HG02973 (cell line): ENCODE data around the gene SERPINE1.

Source experiments
- ATAC-seq: cut with Tn5 transposase; IDR thresholded peaks from one replicate; pipeline ENCODE4 v1.9.1; 2021; ENCODE audit warnings: moderate library complexity; ENCODE audit not compliant: unreplicated experiment

Gene SERPINE1

DNA sequence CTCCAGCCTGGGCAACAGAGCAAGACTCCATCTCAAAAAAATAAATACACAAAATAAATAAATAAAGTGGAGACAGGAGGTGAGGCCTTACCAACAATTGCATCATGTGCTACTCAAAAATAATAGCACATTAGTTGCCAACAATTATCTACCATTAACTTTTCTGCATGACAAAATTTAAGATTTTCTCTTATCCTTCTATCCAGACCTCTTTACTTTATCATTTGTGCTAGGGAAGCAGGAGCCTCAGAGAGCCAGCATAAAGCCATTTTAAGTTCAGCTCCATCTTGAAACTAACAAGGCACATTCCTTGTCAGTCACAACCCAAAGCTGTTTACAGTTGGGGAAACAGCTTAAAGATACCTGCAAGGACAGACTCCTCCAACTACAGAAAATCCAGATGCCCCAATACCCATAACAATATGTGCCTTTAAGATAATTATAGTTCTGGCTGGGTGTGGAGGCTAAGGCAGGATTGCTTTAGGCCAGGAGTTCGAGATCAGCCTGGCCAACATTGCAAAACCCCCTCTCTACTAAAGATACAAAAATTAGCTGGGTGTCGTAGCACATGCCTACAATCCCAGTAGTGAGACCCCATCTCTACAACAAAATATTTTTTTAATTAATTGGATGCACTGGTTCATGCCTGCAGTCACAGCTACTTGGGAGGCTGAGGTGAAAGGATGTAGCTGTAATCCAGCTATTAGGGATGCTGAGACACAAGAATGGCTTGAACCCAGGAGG is 25.2 kb downstream of the SERPINE1 start:
- no peak for ATAC-seq

DNA sequence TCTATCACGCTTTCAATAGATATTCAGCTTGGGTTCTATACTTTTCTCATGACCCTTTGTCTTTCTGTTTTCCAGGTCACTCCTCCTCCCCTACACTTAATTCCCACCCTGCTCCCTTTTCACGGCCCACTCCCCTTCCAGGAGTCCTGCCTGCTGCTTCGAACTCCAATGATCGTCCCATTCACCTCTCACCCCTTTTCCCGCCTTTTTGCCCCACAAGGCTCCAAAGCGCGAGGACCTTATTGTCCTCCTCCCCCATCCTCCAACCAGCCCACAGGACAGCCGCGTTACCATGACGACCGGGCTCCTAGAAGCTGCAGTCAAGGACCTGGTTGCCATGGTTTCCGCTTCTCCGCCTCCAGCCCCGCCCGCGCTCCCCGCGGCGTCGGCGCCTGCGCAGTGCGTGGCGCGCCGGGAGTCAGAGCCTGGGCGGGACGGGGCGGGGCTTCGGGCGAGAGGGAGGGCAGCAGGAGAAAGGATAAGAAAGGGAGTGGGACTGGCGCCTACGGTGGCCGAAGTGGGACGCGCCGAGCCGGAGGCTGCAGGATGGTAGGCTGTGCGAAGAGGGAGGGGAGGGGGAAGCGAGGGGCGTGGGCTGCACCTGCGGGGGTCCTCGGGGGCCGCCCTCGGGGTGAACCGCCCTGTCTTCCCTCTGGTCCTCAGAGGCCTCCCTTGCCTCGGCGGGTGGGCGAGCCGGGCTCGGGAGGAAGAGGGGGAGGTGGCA is 27.2 kb downstream of the SERPINE1 start, which contains the start of gene AP1S1:
TSS of gene AP1S1 (plus strand) at position 508 of the 724 bp plus-strand sequence. CDS start at position 547, 39 bp downstream.
- peak; percentile 63 for ATAC-seq

DNA sequence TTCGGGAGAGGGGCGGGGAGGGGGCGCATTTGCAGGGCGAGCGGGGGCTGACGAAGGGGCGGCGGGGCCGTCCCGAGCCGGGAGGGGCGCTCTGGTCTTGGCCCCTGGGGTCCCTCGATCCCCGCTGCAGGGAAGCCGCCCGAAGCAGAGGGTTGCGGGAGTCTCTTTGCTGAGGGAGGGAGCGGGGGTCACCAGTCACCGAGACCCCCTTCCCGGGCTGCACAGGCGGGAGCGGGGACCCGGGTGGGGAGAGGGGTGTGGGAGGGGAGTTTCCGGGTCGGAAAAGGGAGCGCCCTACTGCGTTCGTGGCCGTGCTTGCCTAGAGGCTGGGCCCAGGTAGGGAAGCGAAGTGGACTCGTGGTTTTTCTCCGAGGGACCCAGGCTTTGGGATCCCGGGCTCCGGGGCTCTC is 27.8 kb downstream of the SERPINE1 start:
- ATAC-seq, result no peak

DNA sequence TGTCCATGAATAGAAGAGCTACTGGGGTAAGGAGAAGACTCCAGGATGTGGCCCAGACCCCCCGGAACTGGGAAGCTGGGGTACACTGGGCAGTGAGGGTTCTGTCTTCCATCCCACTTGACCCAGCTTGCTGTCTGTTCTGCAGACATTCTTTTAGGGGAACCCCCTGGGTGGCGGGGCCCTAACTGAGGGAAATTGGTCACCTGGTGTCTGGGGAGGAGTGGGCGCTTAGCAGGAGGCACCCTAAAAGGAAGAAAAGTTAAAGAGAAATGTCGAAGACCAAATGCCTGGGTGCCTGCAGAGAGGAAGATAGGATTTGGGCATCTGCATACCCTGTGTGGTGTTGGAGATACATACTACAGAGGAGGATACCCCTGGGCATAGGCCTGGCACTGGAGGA is 28.4 kb downstream of the SERPINE1 start:
- no peak for ATAC-seq

DNA sequence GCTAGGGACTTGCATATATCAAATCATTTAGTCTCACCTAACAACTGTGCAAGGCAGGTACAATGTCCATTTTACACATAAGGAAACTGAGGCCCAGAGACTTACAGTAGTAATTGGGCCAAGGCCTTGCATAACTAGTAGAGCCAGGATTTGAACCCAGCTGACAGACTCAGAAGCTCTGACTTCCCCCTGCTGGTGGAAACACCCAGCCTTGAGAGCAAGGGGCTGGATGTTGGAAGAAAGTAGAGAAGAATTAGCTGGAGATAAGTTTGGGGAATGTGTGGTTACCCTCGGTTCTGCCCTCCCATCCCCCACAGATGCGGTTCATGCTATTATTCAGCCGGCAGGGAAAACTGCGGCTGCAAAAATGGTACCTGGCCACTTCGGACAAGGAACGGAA is 29.4 kb downstream of the SERPINE1 start:
- no peak for ATAC-seq

DNA sequence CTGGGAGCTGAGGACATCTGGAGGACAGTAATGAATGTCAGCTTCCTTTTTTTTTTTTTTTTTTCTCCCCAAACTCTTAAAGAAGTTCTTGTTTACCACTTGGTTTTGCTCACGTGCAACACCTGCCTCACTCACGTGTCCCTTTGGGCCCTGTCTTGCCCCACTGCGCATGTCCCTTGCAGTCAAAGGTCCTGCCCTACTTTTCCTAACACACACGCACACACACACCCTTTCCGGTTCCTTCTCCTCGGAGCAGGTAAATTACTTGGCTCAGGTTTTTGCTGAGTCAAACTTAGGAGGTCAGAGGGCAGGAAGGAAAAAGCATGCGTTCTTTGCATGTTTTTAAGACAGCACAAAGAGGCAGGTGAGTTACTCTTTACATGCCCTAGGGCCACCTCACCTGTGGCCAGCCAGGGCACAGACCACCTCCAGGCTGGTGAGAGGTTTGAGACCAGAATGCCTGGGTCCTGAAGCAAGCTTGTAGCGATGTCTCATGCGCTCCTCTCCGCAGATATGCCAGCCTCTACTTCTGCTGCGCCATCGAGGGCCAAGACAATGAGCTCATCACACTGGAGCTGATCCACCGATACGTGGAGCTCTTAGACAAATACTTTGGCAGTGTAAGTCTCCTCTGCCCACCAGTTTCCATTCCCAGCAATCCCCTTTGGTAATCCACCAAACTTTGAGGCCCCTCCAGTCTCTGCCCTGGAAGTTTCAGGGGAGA is 30.1 kb downstream of the SERPINE1 start:
- no peak for ATAC-seq

DNA sequence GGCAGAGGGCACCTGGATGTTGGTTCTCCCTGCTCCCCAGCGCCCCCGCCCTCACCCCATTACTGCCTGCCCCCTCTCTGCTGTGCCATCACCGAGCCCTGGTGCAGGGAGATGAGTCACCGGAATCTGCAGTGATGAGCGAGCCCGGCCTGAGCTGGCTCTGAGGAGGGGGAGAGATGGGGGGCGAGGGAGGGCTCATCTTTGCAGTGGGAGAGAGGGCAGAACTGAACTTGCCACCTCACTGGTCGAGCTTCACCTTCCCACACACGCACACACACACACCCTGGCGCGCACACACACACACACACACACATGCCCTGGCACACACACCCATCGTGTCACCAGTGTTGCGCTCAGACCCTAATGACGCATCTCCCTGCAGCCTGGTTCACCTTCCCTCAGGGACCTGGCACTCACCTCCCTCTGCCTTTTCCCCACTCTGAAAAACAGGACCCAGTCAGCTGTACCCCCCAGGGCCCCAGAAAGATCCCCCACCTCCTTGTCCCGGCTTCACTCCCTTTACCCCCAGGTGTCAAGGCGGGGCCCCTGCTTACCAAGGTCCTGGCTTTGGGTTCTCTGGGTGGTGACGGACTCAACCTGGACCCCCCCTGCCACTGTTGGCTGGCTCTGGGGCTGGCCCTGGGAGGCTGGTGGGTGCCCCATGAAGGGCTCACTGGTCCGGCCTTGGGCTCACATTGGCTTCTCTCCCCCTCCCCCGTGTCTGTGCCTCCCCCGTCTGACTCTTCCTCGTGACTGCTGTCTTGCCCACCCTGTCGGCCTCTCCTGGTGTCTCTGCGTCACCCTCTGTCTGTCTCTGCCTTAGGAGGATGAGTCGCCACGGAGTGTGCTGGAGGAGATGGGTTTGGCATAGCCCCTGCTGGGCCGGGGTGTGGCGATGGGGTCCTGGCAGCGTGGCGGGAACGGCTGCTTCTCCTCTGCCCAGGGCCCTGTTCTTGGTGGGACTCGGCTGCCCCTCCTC is 33.1 kb downstream of the SERPINE1 start:
- no peak for ATAC-seq

DNA sequence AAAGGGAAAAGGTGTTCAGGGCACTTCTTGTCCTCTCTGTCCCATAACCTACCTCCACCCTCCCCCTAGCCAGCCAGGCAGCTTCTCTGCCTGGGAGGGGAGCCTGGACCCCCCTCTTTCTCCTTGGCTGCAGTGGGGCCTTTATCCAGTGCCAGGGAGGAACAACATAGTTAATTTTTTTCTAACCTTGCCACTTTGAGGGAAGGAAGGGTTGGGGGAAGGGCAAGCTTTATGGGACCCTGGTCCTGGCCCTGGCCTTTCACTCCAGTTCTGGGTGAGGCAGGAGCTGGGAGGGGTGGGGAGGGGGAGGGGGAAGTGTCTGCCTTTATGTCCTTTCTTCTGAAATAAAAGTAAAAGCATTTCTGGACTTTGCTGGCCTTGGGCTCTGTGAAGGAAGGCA is 34.0 kb downstream of the SERPINE1 start:
- no peak for ATAC-seq

DNA sequence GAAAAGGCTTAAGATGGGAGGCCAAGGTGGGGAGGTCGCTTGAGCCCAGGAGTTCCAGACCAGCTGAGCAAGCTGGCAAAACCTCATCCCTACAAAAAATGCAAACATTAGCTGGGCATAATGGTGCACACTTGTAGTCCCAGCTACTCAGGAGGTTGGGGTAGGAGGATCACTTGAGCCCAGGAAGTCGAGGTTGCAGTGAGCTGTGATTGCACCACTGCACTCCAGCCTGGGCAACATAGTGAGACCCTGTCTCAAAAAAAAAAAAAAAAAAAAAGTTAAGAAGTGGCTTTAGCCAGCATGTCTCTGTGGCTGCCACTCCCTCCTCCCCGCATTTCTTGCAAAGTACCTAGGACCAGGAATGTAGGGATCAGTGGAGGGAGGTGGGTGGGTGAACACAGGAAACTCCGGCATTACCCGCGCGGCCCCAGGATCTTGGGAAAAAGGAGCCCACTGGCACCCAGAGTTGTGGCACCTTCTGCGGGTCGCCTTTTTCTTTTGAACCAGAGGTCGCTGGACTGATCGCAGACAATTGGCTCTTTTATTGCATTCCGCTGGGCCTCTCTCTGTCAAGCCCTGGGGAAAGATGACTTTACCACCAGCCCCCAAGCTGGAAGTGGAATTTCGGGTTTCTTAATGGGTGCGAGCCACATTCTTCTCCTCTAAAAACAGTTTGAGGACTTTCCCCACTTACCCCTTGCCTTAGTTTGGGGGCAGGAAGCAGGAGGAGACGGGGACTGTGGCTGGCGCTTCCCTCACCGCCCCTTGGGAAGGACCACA is 35.0 kb downstream of the SERPINE1 start:
- ATAC-seq, result no peak

DNA sequence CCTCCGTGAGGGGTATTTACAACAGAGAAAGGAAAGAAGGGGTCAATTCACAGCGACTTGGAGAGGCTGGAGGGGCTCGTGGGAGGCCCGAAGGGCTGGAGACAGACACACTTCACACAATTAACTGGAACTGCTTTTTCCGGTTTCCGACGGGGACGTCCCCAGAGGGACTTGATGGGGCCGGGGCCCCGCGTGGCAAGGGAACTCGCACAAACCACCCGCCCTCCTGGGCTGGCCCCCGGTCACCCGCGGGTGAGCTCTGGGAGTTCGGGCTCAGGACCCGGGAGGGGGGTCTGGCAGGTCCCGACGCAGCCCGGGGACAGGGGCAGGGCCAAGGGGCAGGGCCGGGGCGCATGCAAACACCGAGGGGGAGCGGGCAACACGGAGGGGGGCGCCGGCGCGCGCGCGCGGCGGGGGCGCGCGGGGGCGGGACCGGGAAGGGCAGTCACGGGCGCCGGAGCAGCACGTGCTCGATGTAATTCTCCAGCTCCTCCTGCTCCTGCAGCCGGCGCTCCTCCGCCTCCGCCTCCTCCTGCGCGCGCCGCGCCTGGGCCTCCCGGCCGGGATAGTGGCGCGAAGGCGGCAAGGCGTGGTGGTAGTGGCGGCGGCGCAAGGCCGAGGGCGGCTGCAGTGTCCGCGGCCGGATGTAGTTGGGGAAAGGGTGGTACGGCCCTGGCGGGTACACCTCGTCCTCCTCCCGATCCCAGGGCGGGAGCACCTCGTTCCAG is 35.8 kb downstream of the SERPINE1 start:
- no peak for ATAC-seq

DNA sequence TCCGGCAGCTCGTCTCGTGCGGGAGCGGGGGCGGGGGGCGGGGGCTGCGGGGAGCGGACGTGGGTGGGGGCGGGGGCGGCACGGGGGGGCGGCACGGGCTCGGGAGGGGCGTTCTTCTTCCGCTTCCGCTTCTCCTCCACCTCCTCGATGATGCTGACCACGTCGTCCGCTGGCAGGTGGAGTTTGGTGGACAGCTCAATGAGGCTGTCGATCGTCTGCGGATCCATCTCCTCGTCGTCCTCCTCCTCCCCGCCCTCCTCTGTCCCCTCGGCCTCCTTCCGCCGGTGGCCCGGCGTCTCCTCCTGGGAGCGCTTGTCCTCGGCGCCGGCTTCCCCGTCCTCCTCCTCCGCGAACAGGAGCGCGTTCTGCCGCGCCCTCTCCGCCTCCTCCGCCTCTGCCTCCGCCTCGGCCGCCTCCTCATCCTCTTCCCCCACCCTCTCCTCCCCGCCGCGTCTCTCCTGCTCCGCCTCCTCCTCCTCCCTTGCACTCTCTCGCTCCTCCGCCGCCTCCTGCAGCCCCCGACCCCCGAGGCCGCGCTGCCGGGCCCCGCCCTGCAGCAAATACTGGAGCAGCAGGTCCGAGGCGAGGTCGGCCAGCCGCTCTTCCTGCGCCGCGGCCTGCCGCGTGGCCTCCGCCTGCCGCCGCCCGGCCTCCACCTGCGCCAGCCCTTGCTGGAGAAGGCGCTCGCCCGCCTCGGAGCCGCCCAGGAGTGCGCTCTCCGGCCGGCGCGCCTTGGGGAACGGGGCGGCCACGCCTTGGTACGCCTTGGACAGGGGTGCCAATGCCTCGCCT is 36.6 kb downstream of the SERPINE1 start:
- ATAC-seq, result no peak

DNA sequence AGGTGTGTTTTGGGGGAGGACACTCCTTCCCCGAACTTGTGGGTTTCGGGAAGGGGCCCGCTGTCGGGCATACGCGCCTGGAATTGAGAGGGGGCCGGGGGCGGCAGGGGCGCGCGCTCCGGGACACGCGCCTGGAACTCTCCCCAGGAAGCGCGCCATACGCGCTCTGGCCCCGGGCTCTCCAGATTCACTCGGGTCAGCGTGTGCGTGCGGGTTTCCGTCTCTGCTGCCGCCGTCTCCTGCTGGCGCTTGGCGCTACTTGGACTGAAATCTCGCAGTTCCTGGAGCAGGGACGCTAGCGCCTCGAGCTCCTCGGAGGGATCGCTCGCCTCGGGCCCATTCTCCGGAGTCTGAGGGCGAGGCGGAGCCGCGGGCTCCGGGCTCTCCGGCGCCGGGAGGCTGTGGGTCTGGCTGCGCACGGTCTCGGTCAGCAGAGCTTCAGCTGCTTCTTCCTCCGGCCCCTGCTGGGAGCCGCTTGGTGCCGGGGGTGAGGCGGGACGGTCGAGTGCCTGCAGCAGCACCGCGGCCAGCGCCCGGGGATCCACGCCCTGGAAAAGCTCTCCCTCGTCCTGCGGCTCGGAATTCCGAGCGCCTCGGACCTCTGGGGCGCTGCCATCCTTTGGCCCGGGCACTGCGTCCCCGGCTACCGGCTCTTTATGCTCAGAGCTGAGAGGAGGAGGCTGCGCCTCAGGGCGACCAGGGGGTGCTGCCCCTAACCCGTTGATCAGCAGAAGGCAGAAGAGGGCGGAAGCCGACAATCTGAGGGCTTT is 37.4 kb downstream of the SERPINE1 start:
- no peak for ATAC-seq

DNA sequence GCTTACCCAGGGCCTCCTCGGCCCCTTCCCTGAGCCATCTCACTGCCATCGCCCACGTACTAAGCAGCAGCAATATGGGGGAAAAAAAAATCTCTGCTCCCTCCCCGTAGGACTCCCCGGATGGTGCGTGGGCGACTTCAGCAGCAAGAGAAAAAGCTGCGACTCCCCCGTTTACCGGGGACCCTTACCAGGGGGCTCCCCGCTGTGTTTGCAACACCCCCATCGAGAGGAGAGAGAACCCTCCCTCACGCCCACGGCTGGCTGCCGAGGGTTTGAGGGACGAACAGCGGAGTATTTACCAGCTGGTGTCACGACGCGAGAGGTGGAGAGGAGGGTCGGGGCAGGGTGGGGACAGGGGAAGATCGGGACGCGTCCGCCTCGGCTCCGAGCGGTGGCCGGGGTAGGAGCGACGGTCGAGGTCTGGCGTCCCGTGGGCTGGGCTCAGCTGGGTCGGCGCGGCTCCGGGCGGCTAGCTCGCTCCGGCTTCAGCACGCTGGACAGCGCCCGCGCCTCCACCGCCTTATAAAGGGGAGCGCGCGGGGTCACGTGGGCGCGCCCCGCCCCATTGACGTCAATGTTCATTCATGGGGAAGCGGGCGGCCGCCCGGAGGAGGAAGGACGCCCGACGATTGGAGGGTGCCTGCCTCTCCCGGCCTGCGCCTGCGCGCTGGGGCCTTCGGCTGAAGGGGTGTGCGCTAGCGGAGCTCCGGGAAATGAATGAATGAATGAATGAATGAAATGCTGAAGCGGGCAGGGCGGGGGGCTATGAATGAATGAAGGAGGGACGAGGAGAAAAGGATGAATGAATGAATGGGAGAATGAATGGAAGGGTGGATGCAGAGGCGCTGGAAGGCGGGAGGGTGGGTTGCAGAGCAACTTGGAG is 38.4 kb downstream of the SERPINE1 start, which contains the start of gene VGF:
TSS of gene VGF (minus strand) at position 495 of the 883 bp plus-strand sequence. CDS start 726 bp downstream, outside the sequence.
- ATAC-seq, result peak; percentile 59

DNA sequence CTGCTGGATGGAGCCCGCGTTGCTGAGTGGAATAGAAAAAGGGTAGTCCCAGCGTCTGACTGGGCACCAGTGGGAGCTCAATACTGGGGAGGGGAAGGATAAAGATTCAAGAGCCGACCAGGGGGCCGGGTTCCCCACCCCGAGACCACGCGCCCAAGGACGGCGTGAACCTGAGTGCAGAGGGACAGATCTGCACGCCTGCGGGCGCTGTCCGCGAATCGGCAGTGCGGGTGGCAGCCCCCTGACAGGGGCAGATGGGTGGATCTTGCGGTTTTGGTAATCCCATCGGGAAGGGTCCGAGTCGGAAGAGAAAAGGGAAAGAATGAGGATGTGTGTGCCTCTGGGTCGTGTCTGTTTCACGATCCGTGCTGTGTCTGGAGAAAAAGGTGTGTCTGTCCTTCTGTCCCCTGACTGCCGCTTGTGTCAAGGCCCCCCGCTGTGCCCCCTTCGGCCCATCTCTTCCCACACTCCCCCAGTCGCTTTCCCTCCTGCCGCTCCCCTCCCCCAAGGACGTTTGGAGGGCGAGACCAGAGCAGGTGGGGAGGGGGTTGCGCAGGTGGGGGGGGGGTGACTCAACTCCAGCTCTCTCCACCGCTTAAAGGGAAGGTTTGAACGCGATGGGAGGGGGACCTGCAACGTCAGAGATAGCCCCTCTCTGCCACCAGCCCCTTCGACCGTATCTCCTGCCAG is 39.2 kb downstream of the SERPINE1 start:
- no peak for ATAC-seq

DNA sequence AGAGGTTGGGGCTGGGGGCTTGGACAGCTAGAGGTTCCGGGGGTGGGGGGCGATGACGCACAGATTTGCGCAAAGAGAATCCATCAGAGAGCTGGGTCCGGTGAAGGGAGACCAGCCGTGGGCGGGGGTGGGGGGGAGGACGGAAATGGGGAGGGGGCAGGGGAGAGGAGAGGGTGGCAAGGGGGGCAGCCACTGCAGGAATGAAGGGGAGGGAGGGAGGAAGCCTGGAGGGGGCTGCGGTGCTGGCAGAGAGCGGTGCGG is 39.7 kb downstream of the SERPINE1 start:
- no peak for ATAC-seq
